NCI-H146 treated with DMSO at 0.1 percent for 48 hours (cell line): Measurements from ENCODE around the gene ZNF646.

Experiments used
- DNase-seq: peaks from one replicate; lab custom pipeline; 2025; ENCODE audit not compliant: unreplicated experiment; lab: John Stamatoyannopoulos, UW

Gene ZNF646, protein sequence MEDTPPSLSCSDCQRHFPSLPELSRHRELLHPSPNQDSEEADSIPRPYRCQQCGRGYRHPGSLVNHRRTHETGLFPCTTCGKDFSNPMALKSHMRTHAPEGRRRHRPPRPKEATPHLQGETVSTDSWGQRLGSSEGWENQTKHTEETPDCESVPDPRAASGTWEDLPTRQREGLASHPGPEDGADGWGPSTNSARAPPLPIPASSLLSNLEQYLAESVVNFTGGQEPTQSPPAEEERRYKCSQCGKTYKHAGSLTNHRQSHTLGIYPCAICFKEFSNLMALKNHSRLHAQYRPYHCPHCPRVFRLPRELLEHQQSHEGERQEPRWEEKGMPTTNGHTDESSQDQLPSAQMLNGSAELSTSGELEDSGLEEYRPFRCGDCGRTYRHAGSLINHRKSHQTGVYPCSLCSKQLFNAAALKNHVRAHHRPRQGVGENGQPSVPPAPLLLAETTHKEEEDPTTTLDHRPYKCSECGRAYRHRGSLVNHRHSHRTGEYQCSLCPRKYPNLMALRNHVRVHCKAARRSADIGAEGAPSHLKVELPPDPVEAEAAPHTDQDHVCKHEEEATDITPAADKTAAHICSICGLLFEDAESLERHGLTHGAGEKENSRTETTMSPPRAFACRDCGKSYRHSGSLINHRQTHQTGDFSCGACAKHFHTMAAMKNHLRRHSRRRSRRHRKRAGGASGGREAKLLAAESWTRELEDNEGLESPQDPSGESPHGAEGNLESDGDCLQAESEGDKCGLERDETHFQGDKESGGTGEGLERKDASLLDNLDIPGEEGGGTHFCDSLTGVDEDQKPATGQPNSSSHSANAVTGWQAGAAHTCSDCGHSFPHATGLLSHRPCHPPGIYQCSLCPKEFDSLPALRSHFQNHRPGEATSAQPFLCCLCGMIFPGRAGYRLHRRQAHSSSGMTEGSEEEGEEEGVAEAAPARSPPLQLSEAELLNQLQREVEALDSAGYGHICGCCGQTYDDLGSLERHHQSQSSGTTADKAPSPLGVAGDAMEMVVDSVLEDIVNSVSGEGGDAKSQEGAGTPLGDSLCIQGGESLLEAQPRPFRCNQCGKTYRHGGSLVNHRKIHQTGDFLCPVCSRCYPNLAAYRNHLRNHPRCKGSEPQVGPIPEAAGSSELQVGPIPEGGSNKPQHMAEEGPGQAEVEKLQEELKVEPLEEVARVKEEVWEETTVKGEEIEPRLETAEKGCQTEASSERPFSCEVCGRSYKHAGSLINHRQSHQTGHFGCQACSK (N-terminal part only)

GRCh38 chr16:31073970-31074813 is at the start of gene ZNF646, which contains the start of gene ZNF668:
ZNF646 (plus strand) TSS chr16:31074422; CDS start chr16:31076325, 1,903 bp downstream.
ZNF668 (minus strand) TSS chr16:31074240; CDS start chr16:31064459, 9,781 bp downstream.
- peak; percentile 99 for DNase-seq

GRCh38 chr16:31025339-31025738 is 48.9 kb upstream of the ZNF646 start:
- no peak for DNase-seq

DNA sequence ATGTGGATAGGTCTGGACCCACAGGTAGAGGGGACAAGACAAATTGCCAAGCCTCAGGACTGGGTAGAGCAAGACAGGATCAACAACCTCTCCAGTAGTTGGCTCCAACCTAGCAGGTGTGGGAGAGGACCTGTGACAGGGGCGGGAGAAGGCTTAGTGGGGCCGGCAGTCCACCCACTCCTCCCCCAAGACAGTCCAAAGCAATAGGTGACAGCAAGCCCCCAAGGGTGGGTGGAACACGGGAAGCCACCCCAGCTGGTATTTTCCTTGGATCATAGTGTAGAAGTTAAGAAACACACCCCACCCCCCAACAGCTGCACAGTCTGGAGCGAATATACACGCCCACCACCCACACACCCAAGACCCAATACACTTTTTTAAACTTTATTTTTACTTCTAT is 45.0 kb upstream of the ZNF646 start:
- no peak for DNase-seq

DNA sequence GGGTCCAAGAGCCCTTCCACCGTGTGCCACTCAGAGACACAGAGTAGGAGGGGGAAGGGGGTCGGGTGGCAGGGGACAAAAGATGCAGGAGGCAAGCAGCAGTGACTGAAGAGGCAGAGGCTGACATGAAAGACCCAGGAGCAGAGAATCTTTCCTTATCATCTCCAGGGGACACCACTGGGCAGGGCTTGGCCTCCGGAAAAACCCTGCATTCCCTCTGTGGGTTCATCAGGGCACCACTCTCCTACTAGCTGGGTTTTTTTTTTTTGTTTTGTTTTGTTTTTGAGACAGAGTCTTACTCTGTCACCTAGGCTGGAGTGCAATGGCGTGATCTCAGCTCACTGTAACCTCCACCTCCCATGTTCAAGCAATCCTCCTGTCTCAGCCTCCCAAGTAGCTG is 42.9 kb upstream of the ZNF646 start:
- DNase-seq, result no peak

GRCh38 chr16:31032736-31033708 is 41.2 kb upstream of the ZNF646 start, which contains the start of gene STX4:
STX4 (plus strand) TSS chr16:31033558; CDS start chr16:31033806, 248 bp downstream.
- DNase-seq, result peak; percentile 91

DNA sequence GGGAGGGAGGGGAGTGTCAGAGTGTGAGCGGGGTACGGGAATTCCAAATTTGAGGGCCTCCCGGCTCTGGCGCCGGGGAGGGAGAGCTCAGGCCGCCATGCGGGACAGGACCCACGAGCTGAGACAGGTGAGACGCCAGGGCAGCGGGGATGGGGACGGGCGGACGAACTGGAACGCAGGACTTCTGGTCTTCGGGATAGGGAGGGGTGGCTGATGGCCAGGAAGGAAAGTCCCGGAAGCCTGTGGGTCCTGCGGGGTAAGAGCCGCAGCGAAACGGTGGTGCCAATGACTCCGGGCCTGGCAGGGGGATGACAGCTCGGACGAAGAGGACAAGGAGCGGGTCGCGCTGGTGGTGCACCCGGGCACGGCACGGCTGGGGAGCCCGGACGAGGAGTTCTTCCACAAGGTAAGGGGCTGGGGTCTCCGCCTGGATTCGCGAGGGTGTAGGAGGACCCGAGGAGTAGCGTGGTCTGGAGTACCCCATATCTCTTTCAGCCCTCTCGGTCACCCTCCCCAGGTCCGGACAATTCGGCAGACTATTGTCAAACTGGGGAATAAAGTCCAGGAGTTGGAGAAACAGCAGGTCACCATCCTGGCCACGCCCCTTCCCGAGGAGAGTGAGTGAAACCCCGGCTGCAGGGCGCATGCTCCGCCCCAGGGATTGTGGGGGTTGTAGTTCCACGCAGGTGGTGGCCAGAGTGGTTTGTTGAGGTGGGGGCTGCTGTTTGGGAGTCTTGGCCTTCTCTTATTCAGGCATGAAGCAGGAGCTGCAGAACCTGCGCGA is 40.3 kb upstream of the ZNF646 start:
- DNase-seq, result peak; percentile 68

GRCh38 chr16:31036691-31037090 is 37.5 kb upstream of the ZNF646 start:
- no peak for DNase-seq

GRCh38 chr16:31038993-31039392 is 35.2 kb upstream of the ZNF646 start:
- no peak for DNase-seq

GRCh38 chr16:31042866-31043265 is 31.4 kb upstream of the ZNF646 start:
- DNase-seq, result no peak

- no peak for DNase-seq
Measured at GRCh38 chr16:31043352-31043751, 30.9 kb upstream of the ZNF646 start.

DNA sequence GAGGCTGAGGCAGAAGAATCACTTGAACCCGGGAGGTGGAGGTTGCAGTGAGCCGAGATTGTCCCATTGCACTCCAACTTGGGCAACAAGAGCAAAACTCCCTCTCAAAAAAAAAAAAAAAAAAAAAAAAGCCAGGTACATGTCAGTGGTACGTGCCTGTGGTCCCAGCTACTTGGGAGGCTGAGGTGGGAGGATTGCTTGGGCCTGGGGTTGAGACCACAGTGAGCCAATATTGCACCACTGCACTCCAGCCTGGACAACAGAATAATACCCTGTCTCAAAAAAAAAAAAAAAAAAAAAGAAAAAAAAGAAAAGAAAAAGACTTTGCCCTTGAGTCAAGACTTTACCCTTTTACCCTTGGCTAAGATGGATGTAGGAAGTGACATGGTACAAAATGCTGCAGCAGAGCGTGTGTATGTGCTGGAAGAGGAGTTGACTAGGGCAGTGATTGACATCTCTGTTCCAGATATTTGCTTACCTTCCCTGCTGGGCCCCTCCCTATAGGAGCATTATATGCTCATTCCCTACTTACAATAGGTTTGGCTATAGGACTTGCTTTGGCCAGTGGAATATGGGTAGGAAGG is 30.2 kb upstream of the ZNF646 start:
- no peak for DNase-seq

- no peak for DNase-seq
Measured at GRCh38 chr16:31050280-31051030, 23.8 kb upstream of the ZNF646 start.

DNA sequence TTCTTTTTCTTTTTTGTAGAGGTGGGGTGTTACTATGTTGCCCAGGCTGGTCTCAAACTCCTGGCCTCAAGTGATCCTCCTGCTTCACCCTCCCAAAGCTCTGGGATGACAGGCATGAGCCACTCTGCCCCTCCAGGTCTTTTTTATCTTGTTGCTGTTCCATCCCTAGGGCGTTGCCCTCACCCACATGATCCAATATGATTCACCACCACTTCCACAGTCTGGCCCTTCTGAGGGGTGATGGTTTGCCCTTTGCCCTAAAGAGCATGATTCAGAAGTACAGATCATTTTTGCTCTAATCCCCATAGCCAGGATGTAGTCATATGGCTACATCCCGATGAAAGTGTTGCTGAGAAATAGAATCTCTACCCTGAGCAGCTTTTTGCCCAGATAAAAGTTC is 22.1 kb upstream of the ZNF646 start:
- no peak for DNase-seq

- DNase-seq, result no peak
Measured at GRCh38 chr16:31055613-31056012, 18.6 kb upstream of the ZNF646 start.

- DNase-seq, result no peak
Measured at GRCh38 chr16:31061126-31061812, 13.0 kb upstream of the ZNF646 start.

DNA sequence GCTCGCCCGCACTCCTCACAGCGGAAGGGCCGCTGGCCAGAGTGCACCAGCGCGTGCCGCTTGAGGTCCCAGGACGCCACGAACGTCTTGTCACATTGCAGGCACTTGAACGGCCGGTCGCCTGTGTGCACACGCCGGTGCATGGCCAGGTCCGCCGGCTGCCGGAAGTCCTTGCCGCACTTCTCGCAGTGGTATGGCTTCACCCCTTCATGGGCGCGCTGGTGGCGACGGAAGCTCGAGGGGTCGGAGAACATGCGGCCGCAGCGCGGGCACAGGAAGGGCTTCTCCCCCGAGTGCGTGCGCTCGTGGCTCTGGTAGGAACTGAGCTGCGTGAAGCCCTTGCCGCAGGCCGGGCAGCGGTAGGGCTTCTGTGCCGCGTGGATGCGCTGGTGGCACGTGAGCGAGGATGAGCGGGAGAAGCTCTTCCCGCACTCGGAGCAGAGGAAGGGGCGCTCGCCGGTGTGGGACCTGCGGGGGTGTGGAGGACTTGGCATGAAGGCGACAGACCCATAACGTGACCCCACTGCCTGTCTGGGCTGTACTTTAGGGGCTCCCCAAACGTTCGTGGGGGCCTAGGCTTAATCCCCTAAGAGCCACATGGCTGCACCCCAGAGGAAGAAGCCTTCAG is 12.3 kb upstream of the ZNF646 start:
- DNase-seq, result no peak
